HepG2 (cell line): ENCODE results near the gene MIF4GD. TPM values are rescaled to one million over a fixed set of nuclear protein-coding genes. Genes with fewer than 3 reads are reported as not detected.
A peak's percentile ranks its signal among the peaks of the same experiment; 100 is the strongest.

Experiments
- AHDC1 ChIP-seq: sonication (generic); formaldehyde crosslinking; IDR thresholded peaks from 2 replicates; pipeline ENCODE4 v1.5.1; 2020; ENCODE audit warnings: mild to moderate bottlenecking, missing genetic modification reagents, borderline replicate concordance
- GATAD1 ChIP-seq: IDR thresholded peaks from 2 replicates; pipeline ENCODE4 v1.6.1; 2016; ENCODE audit warnings: missing genetic modification reagents, missing compliant biosample characterization
- HIC2 ChIP-seq: sonication (generic); formaldehyde crosslinking; IDR thresholded peaks from 2 replicates; pipeline ENCODE4 v1.9.0; 2022; ENCODE audit warnings: low read depth, missing genetic modification reagents
- ISL2 ChIP-seq: sonication (generic); formaldehyde crosslinking; IDR thresholded peaks from 2 replicates; pipeline ENCODE4 v1.5.0; 2020; ENCODE audit warnings: missing genetic modification reagents
- MED8 ChIP-seq: sonication (generic); formaldehyde crosslinking; IDR thresholded peaks from 2 replicates; pipeline ENCODE4 v1.8.1; 2023; ENCODE audit warnings: mild to moderate bottlenecking, missing genetic modification reagents; ENCODE audit not compliant: insufficient replicate concordance
- MNT ChIP-seq: fragments of 450-650 bp; IDR thresholded peaks from 2 replicates; pipeline ENCODE4 v1.6.1; 2016
- MXI1 ChIP-seq: IDR thresholded peaks from 3 replicates; pipeline ENCODE4 v1.6.1; 2012; ENCODE audit warnings: low read depth, low read length, inconsistent platforms, borderline replicate concordance
- PREB ChIP-seq: sonication (generic); formaldehyde crosslinking; IDR thresholded peaks from 2 replicates; pipeline ENCODE4 v1.4.0; 2020; ENCODE audit warnings: missing genetic modification reagents
- TBP ChIP-seq: sonication (generic); formaldehyde crosslinking; IDR thresholded peaks from 2 replicates; pipeline ENCODE4 v1.5.0; 2020; ENCODE audit warnings: missing genetic modification reagents
- TGIF2 ChIP-seq: IDR thresholded peaks from 2 replicates; pipeline ENCODE4 v1.6.1; 2016; ENCODE audit warnings: control low read depth, missing compliant biosample characterization
- ZNF281 ChIP-seq: sonication (generic); formaldehyde crosslinking; IDR thresholded peaks from 2 replicates; pipeline ENCODE4 v1.4.0; 2020; ENCODE audit warnings: missing genetic modification reagents, borderline replicate concordance
- ZNF296 ChIP-seq: sonication (generic); formaldehyde crosslinking; conservative IDR thresholded peaks from 2 replicates; pipeline ENCODE4 v1.5.0; 2020; ENCODE audit warnings: mild to moderate bottlenecking, missing genetic modification reagents
- ZNF550 ChIP-seq: sonication (generic); formaldehyde crosslinking; IDR thresholded peaks from 2 replicates; pipeline ENCODE4 v1.4.0; 2020; ENCODE audit warnings: mild to moderate bottlenecking, missing genetic modification reagents, borderline replicate concordance
- ZNF709 ChIP-seq: sonication (generic); formaldehyde crosslinking; IDR thresholded peaks from 2 replicates; pipeline ENCODE4 v1.5.0; 2020; ENCODE audit warnings: mild to moderate bottlenecking, missing genetic modification reagents
- ZNF788 ChIP-seq: sonication (generic); formaldehyde crosslinking; IDR thresholded peaks from 2 replicates; pipeline ENCODE4 v1.5.0; 2020; ENCODE audit warnings: mild to moderate bottlenecking, missing genetic modification reagents, borderline replicate concordance
- polyA plus RNA-seq, 8 experiments: library from polyadenylated mRNA; depleted of rRNA in 3 of 8; stranded (reverse) in 7 of 8; unstranded in 1 of 8; fragments of >200 nt; fragmentation: Illumina TruSeq in 4 of 8; extraction: Trizol in 4 of 8; gene quantifications; 2 replicates each; pipeline versions ENCODE4 v1.2.1 to v1.2.3, GENCODE V29; 2011 to 2016; ENCODE audit warnings: low read depth in 4 of 8, missing spikeins in 1 of 8, mixed read lengths in 1 of 8; ENCODE audit not compliant: insufficient read depth in 1 of 8
- total RNA-seq, 5 experiments: library from RNA; depleted of rRNA; stranded (reverse); fragments of >200 nt; fragmentation: Illumina TruSeq; extraction: Trizol; gene quantifications; 2 replicates each; pipeline ENCODE4 v1.2.3, GENCODE V29; 2016; ENCODE audit warnings: low read depth in 1 of 5

Gene MIF4GD
- total and polyA plus RNA-seq, 2 of the 13 experiments (the other 11 are each of a cell fraction or from before 2014, with no cell fraction given) = 14.0 to 28.0 TPM

- peak; percentile 82 for TF ChIP-seq MNT
- TF ChIP-seq PREB (CRISPR knock-in tag) = no peak
- TF ChIP-seq ZNF296 (CRISPR knock-in tag) = peak; percentile 79; the same call in 1 of the 2 replicates
- TF ChIP-seq TGIF2 = peak; percentile 83
- TF ChIP-seq ZNF550 = no peak
- no peak for TF ChIP-seq MED8
- no peak for TF ChIP-seq ZNF788 (CRISPR knock-in tag)
- no peak for TF ChIP-seq ZNF709
- TF ChIP-seq HIC2 (CRISPR knock-in tag) = no peak
- TF ChIP-seq ISL2 (CRISPR knock-in tag) = no peak
- no peak for TF ChIP-seq GATAD1
- no peak for TF ChIP-seq TBP (CRISPR knock-in tag)
- 0 out of 2 replicates have a peak, but pooled peaks have one; percentile 12 for TF ChIP-seq AHDC1 (CRISPR knock-in tag)
- TF ChIP-seq ZNF281 (CRISPR knock-in tag) = no peak; the same call in 1 of the 2 replicates
- TF ChIP-seq MXI1 = no peak
Observed at GRCh38 chr17:75288770-75289114, 17.7 kb upstream of the MIF4GD start (continued).
